ENCODE measurements around the gene RAB5A.
"Not testable (repeated sequence)": the region's sequence is repeated elsewhere in the genome, so short reads cannot be mapped to it uniquely, and the experiment has no call there.

The RAB5A gene

DNA sequence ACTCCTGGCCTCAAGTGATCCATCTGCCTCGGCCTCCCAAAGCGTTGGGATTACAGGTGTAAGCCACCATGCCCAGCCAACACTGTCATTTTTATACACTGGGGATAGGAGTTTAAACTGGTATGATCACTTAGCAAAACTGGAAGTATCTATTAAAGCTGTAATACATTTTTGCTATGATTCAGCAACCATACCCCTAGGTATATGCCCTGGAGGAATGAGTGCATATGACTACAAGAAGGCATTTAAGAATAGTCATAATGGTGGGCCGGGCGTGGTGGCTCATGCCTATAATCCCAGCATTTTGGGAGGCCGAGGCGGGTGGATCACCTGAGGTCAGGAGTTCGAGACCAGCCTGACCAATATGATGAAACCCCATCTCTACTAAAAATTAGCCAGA, 85.0 kb downstream of the RAB5A start:
- not testable (repeated sequence) for DNase-seq

All from inflammatory macrophage treated with lipopolysaccharide for 1 hour (primary cell).